C4-2B (cell line): Measurements from ENCODE around the gene LRP1-AS.

ENCODE experiments used
- CTCF ChIP-seq: fragments of 450-650 bp; conservative IDR thresholded peaks from 2 replicates; pipeline ENCODE4 v1.5.1; 2017; ENCODE audit warnings: mild to moderate bottlenecking
- ZFX ChIP-seq: fragments of 450-650 bp; IDR thresholded peaks from 2 replicates; pipeline ENCODE4 v1.6.1; 2017

DNA sequence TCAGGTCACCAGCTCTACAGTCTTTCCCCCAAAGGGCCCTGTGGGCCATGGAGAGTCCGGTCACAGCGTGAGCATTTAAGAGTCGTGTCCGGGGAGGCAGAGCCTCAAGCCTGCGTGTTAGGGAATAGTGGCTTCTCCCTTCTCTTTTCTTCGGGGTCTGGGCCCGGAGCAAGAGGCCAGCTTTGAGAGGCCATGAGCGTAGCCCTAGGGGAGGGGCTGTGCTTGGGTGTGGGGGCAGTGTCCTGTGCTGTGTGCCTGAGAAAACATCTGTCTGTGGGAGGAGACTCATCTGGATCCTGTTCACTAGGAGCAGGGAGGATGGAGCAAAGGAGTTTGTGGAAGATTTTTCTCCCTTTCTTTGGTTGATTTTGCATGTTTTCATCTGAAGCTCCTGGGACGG, 5.3 kb downstream of the LRP1-AS start:
- TF ChIP-seq CTCF = no peak
- no peak for TF ChIP-seq ZFX
